ENCODE results near the gene TAGAP.
"Not testable (repeated sequence)": the region's sequence is repeated elsewhere in the genome, so short reads cannot be mapped to it uniquely, and the experiment has no call there.

Gene TAGAP

DNA sequence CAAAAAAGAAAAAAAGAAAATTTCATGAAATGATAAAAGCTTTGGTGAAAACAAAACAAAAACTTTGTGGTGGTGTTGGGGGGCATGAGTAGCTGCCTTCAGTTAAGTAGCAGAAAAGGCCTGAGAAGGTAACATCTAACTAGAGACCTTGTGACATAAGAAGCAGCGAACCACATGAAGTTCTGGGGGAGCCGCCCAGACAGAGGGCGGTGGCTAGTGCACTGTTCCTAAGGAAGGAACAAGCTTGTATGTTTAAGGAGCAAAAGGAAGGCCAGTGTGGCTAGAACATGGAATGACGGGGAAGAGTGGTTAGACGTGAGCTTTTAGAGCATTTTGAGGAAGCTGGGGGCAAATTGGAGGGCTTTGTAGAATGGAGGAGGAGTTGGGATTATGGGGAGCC is 37.3 kb downstream of the TAGAP start:
- Mint-ChIP-seq H3K36me3 (ENCODE audit: insufficient read depth) (peaks cover 2% of the 10 kb centered on the region), H3K4me1 (ENCODE audit: low read depth in 2 of 2) (peaks cover 12 to 13% of the 10 kb centered on the region in 2 donors), H3K9me3 (no peaks in the 10 kb centered on the region), H3K27me3 (no peaks in the 10 kb centered on the region), H3K4me3 (no peak overlapping the region), H3K27ac (peak overlapping the region; percentile 4 to 90)
- no peak for DNase-seq
- no peak for ATAC-seq (replicated peaks)

DNA sequence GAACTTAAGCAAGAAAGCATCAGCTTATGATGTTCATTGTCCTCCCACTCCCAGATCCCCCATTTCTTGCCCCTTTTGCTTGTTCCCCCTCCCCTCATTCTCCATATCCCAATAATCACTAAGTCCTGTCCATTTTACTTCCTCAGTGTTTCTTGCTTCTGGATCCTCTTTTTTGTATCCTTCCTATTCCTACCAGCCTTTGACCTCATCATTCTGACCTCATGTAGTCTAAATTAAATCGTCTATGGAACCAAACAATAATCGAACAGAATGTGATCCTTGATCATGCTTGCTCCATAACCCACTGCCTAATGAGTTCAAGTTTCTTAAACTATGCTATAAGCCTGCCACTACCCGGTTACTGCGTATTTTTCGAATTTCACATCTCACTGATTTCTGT is 39.4 kb downstream of the TAGAP start:
- DNase-seq (no peak), ATAC-seq (replicated peaks) (no peak)
- Mint-ChIP-seq H3K4me3 (no peak overlapping the region), H3K4me1 (ENCODE audit: low read depth in 2 of 2) (peaks cover 11 to 17% of the 10 kb centered on the region in 2 donors), H3K27me3 (no peaks in the 10 kb centered on the region), H3K27ac (no peak overlapping the region), H3K36me3 (ENCODE audit: insufficient read depth) (no peaks in the 10 kb centered on the region), H3K9me3 (no peaks in the 10 kb centered on the region)

DNA sequence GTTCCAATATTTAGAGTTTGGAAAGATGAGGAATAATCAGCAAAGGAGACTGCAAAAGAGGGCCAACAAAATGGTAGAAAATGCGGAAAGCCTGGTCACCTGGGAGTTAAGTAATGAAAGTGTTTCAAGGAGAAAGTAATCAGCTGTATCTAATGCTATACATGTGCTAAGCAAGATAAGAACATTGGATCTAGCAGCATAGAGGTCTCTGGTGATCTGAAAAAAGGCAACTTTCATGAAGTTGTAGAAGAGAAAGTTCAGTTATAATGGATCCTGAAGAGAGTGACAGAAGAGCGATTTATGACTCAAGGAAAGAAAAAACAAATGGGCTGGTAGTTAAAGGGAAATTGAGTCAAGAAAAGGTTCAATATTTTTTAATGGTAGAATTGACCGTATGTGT is 40.2 kb downstream of the TAGAP start:
- Mint-ChIP-seq H3K36me3 (ENCODE audit: insufficient read depth) (peaks cover under 1% of the 10 kb centered on the region), H3K4me1 (ENCODE audit: low read depth in 2 of 2) (peaks cover 12 to 13% of the 10 kb centered on the region in 2 donors), H3K4me3 (no peak overlapping the region), H3K27me3 (no peaks in the 10 kb centered on the region), H3K27ac (no peak overlapping the region), H3K9me3 (no peaks in the 10 kb centered on the region)
- DNase-seq (no peak), ATAC-seq (replicated peaks) (no peak)

DNA sequence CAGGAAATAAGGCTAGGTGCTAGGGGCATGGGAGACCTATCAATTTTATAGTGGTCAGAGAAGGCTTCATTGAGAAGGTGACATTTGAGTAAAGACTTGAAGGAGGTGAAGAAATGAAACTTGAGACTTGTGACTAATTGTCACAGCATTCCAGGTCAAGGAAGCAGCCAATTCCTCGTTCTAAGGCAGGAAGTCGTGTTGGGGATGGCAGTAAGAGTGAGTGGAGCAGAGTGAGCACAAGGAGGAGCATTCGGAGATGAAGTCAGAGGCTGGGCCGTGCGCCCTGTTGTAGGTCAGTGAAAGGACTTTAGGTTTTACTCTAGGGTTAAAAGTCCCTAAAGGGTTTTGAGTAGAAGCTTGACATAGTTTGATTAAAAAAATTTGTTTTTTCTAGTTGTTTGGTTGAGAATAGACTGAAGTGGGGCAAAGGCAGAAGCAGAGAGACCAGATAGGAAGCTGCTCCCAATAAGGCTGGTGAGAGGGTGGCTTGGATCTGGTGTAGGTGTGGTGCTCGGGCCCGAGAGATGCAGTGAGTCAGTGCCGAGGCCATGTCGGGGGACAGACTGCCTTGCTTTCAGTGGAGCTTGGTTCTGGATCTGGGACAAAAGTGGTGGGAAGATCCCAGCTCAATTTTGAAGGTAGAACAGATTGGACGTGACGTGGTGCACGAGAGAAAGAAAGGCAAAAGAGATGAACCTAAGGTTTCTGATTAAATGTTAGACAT is 42.2 kb downstream of the TAGAP start:
- ATAC-seq (replicated peaks) (no peak), DNase-seq (no peak)
- Mint-ChIP-seq H3K4me3 (no peak overlapping the region), H3K4me1 (ENCODE audit: low read depth in 2 of 2) (peaks cover 14 to 17% of the 10 kb centered on the region in 2 donors), H3K36me3 (ENCODE audit: insufficient read depth) (peaks cover 8% of the 10 kb centered on the region), H3K27me3 (no peaks in the 10 kb centered on the region), H3K9me3 (no peaks in the 10 kb centered on the region), H3K27ac (no peak overlapping the region)

DNA sequence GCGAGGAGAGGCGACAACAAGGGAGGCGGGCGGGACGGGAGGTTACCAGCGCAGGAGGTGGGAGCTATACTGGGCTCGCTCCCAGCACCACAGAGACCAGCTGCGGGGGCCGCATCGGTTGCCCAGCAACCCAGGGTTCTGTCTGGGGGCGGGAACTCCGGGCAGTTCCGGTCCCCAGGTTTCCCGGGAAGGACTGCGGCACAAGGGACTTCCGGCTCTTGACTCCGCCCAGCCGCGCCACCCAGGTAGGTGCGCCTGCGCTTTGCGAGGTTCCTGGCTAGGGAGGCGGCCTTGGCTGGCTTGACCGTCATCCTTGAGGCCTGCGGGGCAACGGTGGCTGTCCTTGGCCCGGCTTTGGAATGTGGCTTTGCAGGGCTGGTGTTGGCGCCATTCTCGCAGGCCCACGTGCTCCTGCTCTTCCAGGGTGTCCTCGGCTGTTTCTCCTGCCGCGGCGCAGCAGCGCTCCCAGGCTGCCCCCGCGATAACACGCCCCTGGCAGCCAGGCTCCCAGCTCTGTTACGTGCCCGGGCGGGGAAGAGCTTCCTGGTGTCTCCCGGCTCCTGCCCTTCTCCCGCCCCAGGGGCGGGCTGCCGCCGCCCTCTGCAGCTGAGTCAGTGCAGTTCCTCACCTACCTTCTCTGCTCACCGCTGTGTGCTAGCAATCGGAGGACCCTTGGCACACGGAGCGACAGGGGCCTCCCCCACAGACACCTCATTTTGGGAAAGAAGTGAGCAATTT is 45.0 kb downstream of the TAGAP start, which contains the start of gene RSPH3:
TSS of gene RSPH3 (minus strand) at position 537 of the 738 bp plus-strand sequence. CDS start 652 bp downstream, outside the sequence.
- H3K27me3 Mint-ChIP-seq, result no peaks in the 10 kb centered on the region
- ATAC-seq (replicated peaks) (peak; percentile 85), DNase-seq (peak; percentile 75 to 79 (median 75))
- H3K9me3 Mint-ChIP-seq, result no peaks in the 10 kb centered on the region
- H3K36me3 Mint-ChIP-seq (ENCODE audit: insufficient read depth), result peaks cover 8% of the 10 kb centered on the region
- peak within 1 kb of the TSS; percentile 94 to 98 for H3K4me3 Mint-ChIP-seq
- H3K4me1 Mint-ChIP-seq (ENCODE audit: low read depth in 2 of 2), result peaks cover 14 to 20% of the 10 kb centered on the region in 2 donors
- peak within 1 kb of the TSS; percentile 93 to 94 for H3K27ac Mint-ChIP-seq

DNA sequence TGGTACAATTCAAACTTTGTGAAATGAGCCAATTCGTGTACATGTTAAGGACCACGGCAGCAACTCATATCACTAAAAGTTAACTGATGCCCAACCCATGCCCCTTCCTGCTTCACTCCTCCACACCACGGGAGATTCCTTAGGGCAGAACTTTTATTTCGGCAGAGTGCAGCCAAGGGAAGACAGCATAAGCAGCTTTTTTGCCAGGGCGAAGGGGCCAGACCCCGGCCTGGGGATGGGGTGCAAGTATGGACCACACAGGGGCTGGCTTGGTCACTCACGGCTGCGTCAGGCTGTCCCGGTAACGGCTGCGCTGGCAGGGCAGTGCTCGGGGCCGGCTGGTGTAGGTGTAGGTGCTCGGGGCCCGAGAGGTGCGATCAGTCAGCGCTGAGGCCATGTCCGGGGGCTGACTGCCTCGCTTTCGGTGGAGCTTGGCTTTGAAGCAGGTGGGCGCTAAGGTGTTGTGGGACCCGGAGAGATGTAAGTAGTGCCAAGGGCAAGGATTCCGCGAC is 45.6 kb downstream of the TAGAP start:
- Mint-ChIP-seq H3K4me3 (peak overlapping the region; percentile 94 to 98), H3K4me1 (ENCODE audit: low read depth in 2 of 2) (peaks cover 14 to 21% of the 10 kb centered on the region in 2 donors), H3K27ac (peak overlapping the region; percentile 93 to 94), H3K9me3 (no peaks in the 10 kb centered on the region), H3K27me3 (no peaks in the 10 kb centered on the region), H3K36me3 (ENCODE audit: insufficient read depth) (peaks cover 8% of the 10 kb centered on the region)
- DNase-seq (peak in 1 of 3 experiments; percentile 9), ATAC-seq (replicated peaks) (peak; percentile 43)

DNA sequence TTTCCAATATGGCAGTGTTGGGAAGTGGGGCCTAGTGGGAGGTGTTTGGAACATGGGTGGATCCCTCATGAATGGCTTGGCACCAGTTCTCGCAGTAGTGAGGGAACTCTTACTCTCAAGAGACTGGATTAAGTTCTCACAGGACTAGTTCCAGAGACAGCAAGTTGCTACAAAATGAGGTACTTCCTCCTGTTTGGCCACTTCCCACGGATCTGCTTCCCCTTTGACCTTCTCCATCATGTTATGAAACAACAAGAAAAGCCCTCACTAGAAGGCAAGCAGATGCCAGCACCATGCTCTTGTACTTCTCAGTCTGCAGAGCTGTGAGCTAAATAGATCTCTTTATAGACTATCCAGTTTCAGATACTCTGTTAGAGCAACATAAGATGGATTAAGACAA is 47.9 kb downstream of the TAGAP start:
- no peak overlapping the region for H3K27ac Mint-ChIP-seq
- DNase-seq, result no peak
- H3K4me1 Mint-ChIP-seq (ENCODE audit: low read depth in 2 of 2), result peaks cover 16 to 28% of the 10 kb centered on the region in 2 donors
- no peaks in the 10 kb centered on the region for H3K27me3 Mint-ChIP-seq
- no peak for ATAC-seq (replicated peaks)
- no peaks in the 10 kb centered on the region for H3K9me3 Mint-ChIP-seq
- no peak overlapping the region for H3K4me3 Mint-ChIP-seq
- H3K36me3 Mint-ChIP-seq (ENCODE audit: insufficient read depth), result peaks cover 8% of the 10 kb centered on the region

DNA sequence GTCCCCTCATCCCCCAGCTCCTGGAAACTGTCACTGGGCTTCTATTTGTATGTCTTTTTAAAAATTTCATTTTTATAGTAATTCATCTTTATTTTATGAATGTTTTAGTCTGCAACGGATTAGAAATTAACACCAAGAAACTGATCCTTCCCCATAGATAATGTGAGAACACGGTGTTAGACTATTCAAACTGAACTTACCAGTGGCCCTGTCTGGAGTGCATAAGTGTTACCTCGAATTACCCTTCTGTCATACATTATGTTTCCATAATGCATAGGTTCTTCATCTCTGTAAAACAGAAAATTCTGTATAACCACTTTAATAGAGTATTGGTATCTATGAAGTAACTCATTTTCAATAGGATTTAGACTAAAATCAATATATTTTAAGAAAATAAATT is 51.2 kb downstream of the TAGAP start:
- Mint-ChIP-seq H3K9me3 (peaks cover 0 to 2% of the 10 kb centered on the region in 2 donors), H3K36me3 (ENCODE audit: insufficient read depth) (peaks cover 5% of the 10 kb centered on the region), H3K4me1 (ENCODE audit: low read depth in 2 of 2) (peaks cover 4 to 20% of the 10 kb centered on the region in 2 donors), H3K27ac (peak overlapping the region in 1 of 2 donors; percentile 52), H3K27me3 (no peaks in the 10 kb centered on the region), H3K4me3 (peak overlapping the region; percentile 3 to 68)
- ATAC-seq (replicated peaks) (peak; percentile 66), DNase-seq (no peak)

DNA sequence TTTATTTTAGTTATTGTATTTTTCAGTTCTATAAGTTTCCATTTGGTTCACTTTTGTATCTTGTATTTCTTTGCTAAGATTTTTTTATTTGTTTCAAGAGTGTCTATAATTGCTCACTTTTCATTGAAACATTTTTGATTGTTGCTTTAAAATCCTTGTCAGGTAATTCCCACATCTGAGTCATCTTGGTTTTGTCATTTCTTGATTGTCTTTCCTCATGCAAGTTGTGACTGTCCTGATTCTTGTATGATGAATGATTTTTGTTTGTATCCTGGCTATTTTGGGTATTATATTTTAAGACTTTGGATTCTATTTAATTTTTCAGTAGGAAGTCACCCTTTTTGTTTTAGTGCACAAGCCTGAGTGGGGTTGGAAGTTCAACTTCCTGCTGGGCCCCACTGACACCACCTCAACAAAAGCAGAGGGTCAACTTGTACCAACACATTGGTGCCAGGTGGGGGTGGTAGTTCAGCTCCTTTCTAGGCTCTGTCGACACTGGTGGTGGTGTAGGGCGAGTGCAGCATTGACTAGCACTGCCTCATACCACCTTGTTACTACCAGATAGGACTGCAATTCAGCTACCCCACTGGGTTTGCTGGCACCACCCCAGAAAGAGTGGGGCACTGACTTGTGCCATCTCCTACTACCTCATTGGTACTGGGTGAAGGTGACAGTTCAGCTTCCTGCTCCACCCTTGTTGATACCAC is 53.6 kb downstream of the TAGAP start:
- ATAC-seq (replicated peaks) (peak; percentile 58), DNase-seq (no peak)
- Mint-ChIP-seq H3K4me1 (ENCODE audit: low read depth in 2 of 2) (peaks cover 4 to 20% of the 10 kb centered on the region in 2 donors), H3K36me3 (ENCODE audit: insufficient read depth) (peaks cover 5% of the 10 kb centered on the region), H3K27ac (peak overlapping the region in 1 of 2 donors; percentile 71), H3K4me3 (no peak overlapping the region), H3K27me3 (no peaks in the 10 kb centered on the region), H3K9me3 (peaks cover 4 to 8% of the 10 kb centered on the region in 2 donors)

DNA sequence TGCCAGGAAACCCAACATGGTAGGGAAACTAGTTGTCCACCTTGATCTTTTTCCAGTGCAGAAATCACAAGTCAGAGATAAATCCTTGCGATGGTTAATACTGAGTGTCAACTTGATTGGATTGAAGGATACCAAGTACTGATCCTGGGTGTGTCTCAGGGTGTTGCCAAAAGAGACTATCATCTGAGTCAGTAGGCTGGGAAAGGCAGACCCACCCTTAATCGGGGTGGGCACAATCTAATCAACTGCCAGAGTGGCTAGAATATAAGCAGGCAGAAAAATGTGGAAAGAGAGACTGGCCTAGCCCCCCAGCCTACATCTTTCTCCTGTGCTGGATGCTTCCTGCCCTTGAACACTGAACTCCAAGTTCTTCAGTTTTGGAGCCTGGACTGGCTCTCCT is 55.1 kb downstream of the TAGAP start:
- H3K4me1 Mint-ChIP-seq (ENCODE audit: low read depth in 2 of 2), result peaks cover 4 to 15% of the 10 kb centered on the region in 2 donors
- not testable (repeated sequence) for H3K9me3 Mint-ChIP-seq; ATAC-seq (replicated peaks); H3K27me3 Mint-ChIP-seq; H3K36me3 Mint-ChIP-seq (ENCODE audit: insufficient read depth); DNase-seq; H3K4me3 Mint-ChIP-seq; H3K27ac Mint-ChIP-seq

DNA sequence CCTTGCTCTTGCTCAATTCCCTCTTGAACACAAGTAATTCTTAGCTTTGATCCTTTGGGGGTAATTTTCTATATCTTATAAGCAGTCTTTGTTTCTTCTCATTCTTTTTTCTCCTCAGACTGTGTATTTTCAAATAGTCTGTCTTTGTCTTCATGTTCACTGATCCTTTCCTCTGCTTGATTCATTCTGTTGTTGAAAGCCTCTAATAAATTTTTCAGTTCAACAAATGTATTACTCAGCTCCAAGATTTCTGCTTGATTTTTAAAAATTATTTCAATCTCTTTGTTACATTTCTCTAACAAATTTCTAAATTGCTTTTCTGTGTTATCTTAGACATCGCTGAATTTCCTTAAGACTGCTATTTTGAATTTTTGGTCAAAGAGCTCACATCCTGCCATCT is 56.3 kb downstream of the TAGAP start:
- no peaks in the 10 kb centered on the region for H3K27me3 Mint-ChIP-seq
- H3K9me3 Mint-ChIP-seq, result peaks cover 4 to 8% of the 10 kb centered on the region in 2 donors
- DNase-seq (no peak), ATAC-seq (replicated peaks) (no peak)
- no peak overlapping the region for H3K4me3 Mint-ChIP-seq
- peaks cover 4 to 12% of the 10 kb centered on the region in 2 donors for H3K4me1 Mint-ChIP-seq (ENCODE audit: low read depth in 2 of 2)
- no peak overlapping the region for H3K27ac Mint-ChIP-seq
- H3K36me3 Mint-ChIP-seq (ENCODE audit: insufficient read depth), result peaks cover 5% of the 10 kb centered on the region

DNA sequence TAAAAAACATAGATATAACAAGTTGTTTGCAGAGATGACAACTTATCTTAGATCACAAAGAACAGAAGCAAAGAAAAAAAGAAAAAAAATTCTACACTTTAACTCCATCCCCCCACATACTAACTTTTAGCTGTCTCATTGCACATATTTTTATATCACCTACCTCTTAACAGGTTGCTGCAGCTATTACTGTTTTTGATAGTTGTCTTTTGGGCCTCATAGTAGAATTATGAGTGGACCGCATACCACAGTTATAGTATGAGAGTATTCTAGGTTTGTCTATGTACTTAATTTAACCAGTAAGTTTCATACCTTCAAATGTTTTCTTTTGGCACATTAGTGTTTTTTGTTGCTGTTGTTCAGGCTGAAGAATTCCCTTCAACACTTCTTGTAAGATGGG is 57.1 kb downstream of the TAGAP start:
- peaks cover 4 to 9% of the 10 kb centered on the region in 2 donors for H3K4me1 Mint-ChIP-seq (ENCODE audit: low read depth in 2 of 2)
- peaks cover 5% of the 10 kb centered on the region for H3K36me3 Mint-ChIP-seq (ENCODE audit: insufficient read depth)
- H3K27ac Mint-ChIP-seq, result no peak overlapping the region
- ATAC-seq (replicated peaks), result no peak
- DNase-seq, result no peak
- no peaks in the 10 kb centered on the region for H3K27me3 Mint-ChIP-seq
- peaks cover 4 to 8% of the 10 kb centered on the region in 2 donors for H3K9me3 Mint-ChIP-seq
- no peak overlapping the region for H3K4me3 Mint-ChIP-seq
